Tibial nerve (tissue), 4 donors: ENCODE data around the gene KIF13A.

ENCODE experiments used
- EP300 ChIP-seq, 2 donors: sonication (generic); formaldehyde crosslinking; IDR thresholded peaks; one replicate each; pipeline ENCODE4 v1.6.1; 2017; ENCODE audit warnings: antibody characterized with exemption in 2 of 2, mild to moderate bottlenecking in 1 of 2
- TF ChIP-seq, protein P1 (sequence below), 5 experiments: fragments of 200-600 bp in 3 of 5; fragments of 450-650 bp in 2 of 5; sonication (generic) in 3 of 5; IDR thresholded peaks; one replicate each; pipeline ENCODE4 v1.5.1; 2016 to 2019; ENCODE audit warnings: antibody characterized with exemption in 5 of 5, mild to moderate bottlenecking in 3 of 5, moderate library complexity in 2 of 5

DNA sequence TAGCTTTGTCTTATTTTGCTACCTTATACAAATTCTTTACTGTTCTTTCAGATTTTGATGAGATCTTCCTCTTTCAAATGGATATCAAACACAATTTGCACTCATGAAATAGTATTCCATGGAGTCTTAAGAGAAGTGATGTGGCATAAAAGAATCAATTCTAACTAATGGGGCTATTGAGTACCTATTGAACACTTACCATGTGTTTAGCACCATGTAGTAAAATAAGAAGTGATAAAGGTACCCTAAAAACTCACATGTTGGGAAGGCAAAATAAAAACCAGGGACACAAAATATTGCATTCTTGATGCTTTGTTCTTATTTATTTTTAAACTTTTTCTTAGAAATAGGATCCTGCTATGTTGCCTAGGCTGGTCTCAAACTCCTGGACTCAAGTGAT is 56.2 kb downstream of the KIF13A start:
- TF ChIP-seq, protein P1, sequence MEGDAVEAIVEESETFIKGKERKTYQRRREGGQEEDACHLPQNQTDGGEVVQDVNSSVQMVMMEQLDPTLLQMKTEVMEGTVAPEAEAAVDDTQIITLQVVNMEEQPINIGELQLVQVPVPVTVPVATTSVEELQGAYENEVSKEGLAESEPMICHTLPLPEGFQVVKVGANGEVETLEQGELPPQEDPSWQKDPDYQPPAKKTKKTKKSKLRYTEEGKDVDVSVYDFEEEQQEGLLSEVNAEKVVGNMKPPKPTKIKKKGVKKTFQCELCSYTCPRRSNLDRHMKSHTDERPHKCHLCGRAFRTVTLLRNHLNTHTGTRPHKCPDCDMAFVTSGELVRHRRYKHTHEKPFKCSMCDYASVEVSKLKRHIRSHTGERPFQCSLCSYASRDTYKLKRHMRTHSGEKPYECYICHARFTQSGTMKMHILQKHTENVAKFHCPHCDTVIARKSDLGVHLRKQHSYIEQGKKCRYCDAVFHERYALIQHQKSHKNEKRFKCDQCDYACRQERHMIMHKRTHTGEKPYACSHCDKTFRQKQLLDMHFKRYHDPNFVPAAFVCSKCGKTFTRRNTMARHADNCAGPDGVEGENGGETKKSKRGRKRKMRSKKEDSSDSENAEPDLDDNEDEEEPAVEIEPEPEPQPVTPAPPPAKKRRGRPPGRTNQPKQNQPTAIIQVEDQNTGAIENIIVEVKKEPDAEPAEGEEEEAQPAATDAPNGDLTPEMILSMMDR (IDR thresholded peaks at IDR 0.05) = no peak
- no peak for TF ChIP-seq EP300 (IDR thresholded peaks at IDR 0.05)
